Astrocyte of the spinal cord (primary cell): ENCODE measurements around the gene AKAP9.
"Not testable (repeated sequence)": the region's sequence is repeated elsewhere in the genome, so short reads cannot be mapped to it uniquely, and the experiment has no call there.

ENCODE experiments used
- DNase-seq: peaks from one replicate; pipeline ENCODE4 v3.0.0; 2011; ENCODE audit warnings: low read depth, low spot score
- H3K4me3 ChIP-seq: 2 replicates; pipeline ENCODE4 v1.5.1; 2011; ENCODE audit warnings: low read depth, mild to moderate bottlenecking, low read length, moderate library complexity
- CTCF ChIP-seq: IDR thresholded peaks from 2 replicates; pipeline ENCODE4 v1.5.1; 2012; ENCODE audit warnings: low read depth, mild to moderate bottlenecking, low read length, inconsistent platforms
- in situ Hi-C: cut with HindIII; loops from 2 replicates; pipeline ENCODE4 v1.10.0; 2017; ENCODE audit warnings: low sequenced_read_pairs

AKAP9 gene

GRCh38 chr7:91976743-91977142 is 36.1 kb downstream of the AKAP9 start:
- DNase-seq, result no peak
- no peak for TF ChIP-seq CTCF
- H3K4me3 ChIP-seq, result no peak overlapping the region
- in situ Hi-C loops, result no loop called here

GRCh38 chr7:91979590-91979989 is 38.9 kb downstream of the AKAP9 start:
- no peak overlapping the region for H3K4me3 ChIP-seq
- in situ Hi-C loops, result no loop called here
- TF ChIP-seq CTCF, result no peak
- DNase-seq, result no peak

- in situ Hi-C loops, DNase-seq, H3K4me3 ChIP-seq: not testable (repeated sequence)
Measured at GRCh38 chr7:91982352-91982751, 41.7 kb downstream of the AKAP9 start.

GRCh38 chr7:91988213-91988612 is 47.6 kb downstream of the AKAP9 start:
- in situ Hi-C loops, result no loop called here
- no peak for TF ChIP-seq CTCF

GRCh38 chr7:91993976-91994375 is 53.3 kb downstream of the AKAP9 start:
- no peak for DNase-seq
- H3K4me3 ChIP-seq, result no peak overlapping the region
- in situ Hi-C loops, result no loop called here
- TF ChIP-seq CTCF, result no peak

More at GRCh38 chr7:91988213-91988612, 47.6 kb downstream of the AKAP9 start:
- DNase-seq, result no peak
- no peak overlapping the region for H3K4me3 ChIP-seq

- in situ Hi-C loops, result no loop called here
- no peak for DNase-seq
- no peak for TF ChIP-seq CTCF
- H3K4me3 ChIP-seq, result no peak overlapping the region
Measured at GRCh38 chr7:91995391-91996105, 54.9 kb downstream of the AKAP9 start.

GRCh38 chr7:91999631-92000565 is 59.2 kb downstream of the AKAP9 start:
- in situ Hi-C loops, result no loop called here
- no peak for DNase-seq
- no peak for TF ChIP-seq CTCF
- H3K4me3 ChIP-seq, result no peak overlapping the region
